GM18505 (cell line): Measurements from ENCODE around the gene GRIN3A.

ENCODE experiments used
- ATAC-seq: cut with Tn5 transposase; IDR thresholded peaks from one replicate; pipeline ENCODE4 v1.9.1; 2021; ENCODE audit not compliant: unreplicated experiment
- POLR2A ChIP-seq: IDR thresholded peaks from 4 replicates; pipeline ENCODE4 v1.6.1; 2011; ENCODE audit warnings: borderline replicate concordance; ENCODE audit not compliant: insufficient read depth, insufficient read length; ENCODE audit errors: extremely low read depth

The GRIN3A gene

GRCh38 chr9:101683236-101683635 lies 55.2 kb downstream of the GRIN3A start:
- TF ChIP-seq POLR2A, result no peak
- no peak for ATAC-seq

- TF ChIP-seq POLR2A, result no peak
- no peak for ATAC-seq
Observed at GRCh38 chr9:101677861-101678260, 60.6 kb downstream of the GRIN3A start.

GRCh38 chr9:101675341-101675740 lies 63.1 kb downstream of the GRIN3A start:
- no peak for ATAC-seq
- no peak for TF ChIP-seq POLR2A

GRCh38 chr9:101674165-101674564 lies 64.3 kb downstream of the GRIN3A start:
- no peak for TF ChIP-seq POLR2A
- ATAC-seq, result no peak

GRCh38 chr9:101673642-101674041 lies 64.8 kb downstream of the GRIN3A start:
- no peak for ATAC-seq
- no peak for TF ChIP-seq POLR2A

- ATAC-seq, result no peak
Observed at GRCh38 chr9:101671567-101671966, 66.9 kb downstream of the GRIN3A start.

GRCh38 chr9:101668421-101668820 lies 70.0 kb downstream of the GRIN3A start:
- no peak for ATAC-seq
- no peak for TF ChIP-seq POLR2A

More at GRCh38 chr9:101671567-101671966, 66.9 kb downstream of the GRIN3A start:
- no peak for TF ChIP-seq POLR2A

- no peak for TF ChIP-seq POLR2A
- no peak for ATAC-seq
Observed at GRCh38 chr9:101664453-101664852, 74.0 kb downstream of the GRIN3A start.

GRCh38 chr9:101652601-101653175 lies 85.8 kb downstream of the GRIN3A start:
- TF ChIP-seq POLR2A, result no peak
- ATAC-seq, result no peak

- TF ChIP-seq POLR2A, result no peak
- ATAC-seq, result no peak
Observed at GRCh38 chr9:101650142-101650541, 88.3 kb downstream of the GRIN3A start.

- ATAC-seq, result no peak
Observed at GRCh38 chr9:101648493-101648892, 90.0 kb downstream of the GRIN3A start.

GRCh38 chr9:101639785-101640665 lies 98.4 kb downstream of the GRIN3A start:
- no peak for ATAC-seq
- TF ChIP-seq POLR2A, result no peak

More at GRCh38 chr9:101648493-101648892, 90.0 kb downstream of the GRIN3A start:
- TF ChIP-seq POLR2A, result no peak

- no peak for TF ChIP-seq POLR2A
- no peak for ATAC-seq
Observed at GRCh38 chr9:101639311-101639710, 99.1 kb downstream of the GRIN3A start.

- TF ChIP-seq POLR2A, result no peak
- no peak for ATAC-seq
Observed at GRCh38 chr9:101636247-101636646, 102.2 kb downstream of the GRIN3A start.
